HCEC 1CT (cell line): Measurements from ENCODE around the gene DNAJB2.
"Not testable (repeated sequence)": the region's sequence is repeated elsewhere in the genome, so short reads cannot be mapped to it uniquely, and the experiment has no call there.

ENCODE experiments used
- DNase-seq: peaks from one replicate; pipeline ENCODE4 v3.0.0-alpha.2; 2017

The DNAJB2 gene

GRCh38 chr2:219286436-219287115 lies 7.4 kb downstream of the DNAJB2 start:
- no peak for DNase-seq

- DNase-seq = not testable (repeated sequence)
Measured at GRCh38 chr2:219287116-219287440, 7.9 kb downstream of the DNAJB2 start.

GRCh38 chr2:219287580-219288265 lies 8.6 kb downstream of the DNAJB2 start:
- DNase-seq = no peak

- no peak for DNase-seq
Measured at GRCh38 chr2:219289195-219289536, 10.0 kb downstream of the DNAJB2 start.

GRCh38 chr2:219289537-219290361 lies 10.6 kb downstream of the DNAJB2 start:
- DNase-seq = peak; percentile 69

GRCh38 chr2:219290381-219291171 lies 11.4 kb downstream of the DNAJB2 start:
- no peak for DNase-seq

DNA sequence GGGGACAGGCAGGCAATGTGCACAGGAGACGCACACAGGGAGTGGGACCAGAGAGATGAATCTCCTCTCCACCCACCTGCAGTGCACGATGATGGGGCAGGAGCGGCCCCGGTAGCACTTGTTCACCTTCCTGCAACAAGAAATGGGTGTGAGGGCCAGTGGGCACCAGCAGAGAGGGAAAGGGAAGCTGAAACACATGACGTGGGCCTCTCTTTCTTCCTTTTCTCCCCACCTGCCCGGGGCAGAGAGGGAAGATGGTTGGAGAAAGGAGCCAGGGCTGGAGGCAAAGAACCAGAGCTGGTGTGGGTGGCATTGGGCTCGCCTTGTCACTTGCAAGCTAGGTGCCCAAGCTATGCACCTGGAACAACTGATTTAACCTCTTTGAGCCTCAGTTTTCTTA lies 12.2 kb downstream of the DNAJB2 start:
- no peak for DNase-seq

- DNase-seq = no peak
Measured at GRCh38 chr2:219291910-219292490, 12.8 kb downstream of the DNAJB2 start.

DNA sequence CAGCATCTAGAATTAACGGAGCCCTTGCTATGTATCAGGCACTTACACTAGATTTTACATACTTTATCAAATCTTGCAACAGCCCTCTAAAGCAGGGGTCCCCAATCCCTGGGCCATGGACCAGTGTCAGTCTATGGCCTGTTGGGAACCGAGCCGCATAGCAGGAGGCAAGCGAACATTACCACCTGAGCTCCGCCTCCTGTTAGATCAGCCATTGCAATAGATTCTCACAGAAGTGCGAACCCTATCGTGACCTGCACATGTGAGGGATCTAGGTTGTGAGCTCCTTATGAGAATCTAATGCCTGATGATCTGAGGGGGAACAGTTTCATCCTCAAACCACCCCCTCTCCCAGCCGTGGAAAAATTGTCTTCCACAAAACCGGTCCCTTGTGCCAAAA lies 13.4 kb downstream of the DNAJB2 start:
- DNase-seq = no peak

DNA sequence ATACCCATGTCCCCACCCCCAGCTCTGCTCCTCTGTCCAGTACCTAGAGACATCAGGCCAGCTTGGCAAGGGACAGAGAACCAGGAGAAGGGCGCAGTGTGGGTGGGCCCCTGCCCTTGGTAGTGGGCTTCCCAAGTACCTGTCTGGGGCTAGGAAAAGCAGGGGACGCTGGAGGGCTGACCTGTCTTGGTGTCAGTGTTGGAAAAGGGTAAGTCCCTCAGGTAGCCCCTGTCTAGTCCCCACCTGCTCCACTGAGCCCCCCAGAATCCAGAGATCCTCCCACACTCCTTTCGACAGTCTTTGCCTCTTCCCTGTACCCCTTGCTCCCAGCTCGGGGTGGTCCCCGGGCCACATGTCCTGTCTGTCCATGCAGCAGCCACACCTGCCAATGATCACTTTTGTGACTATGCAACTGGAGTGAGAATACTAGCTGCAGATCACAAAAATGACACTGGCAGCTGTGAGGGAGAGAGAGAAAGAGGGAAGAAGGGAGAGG lies 14.6 kb downstream of the DNAJB2 start:
- DNase-seq = no peak

GRCh38 chr2:219294356-219295351 lies 15.5 kb downstream of the DNAJB2 start:
- peak; percentile 67 for DNase-seq

- no peak for DNase-seq
Measured at GRCh38 chr2:219296142-219296541, 17.0 kb downstream of the DNAJB2 start.

DNA sequence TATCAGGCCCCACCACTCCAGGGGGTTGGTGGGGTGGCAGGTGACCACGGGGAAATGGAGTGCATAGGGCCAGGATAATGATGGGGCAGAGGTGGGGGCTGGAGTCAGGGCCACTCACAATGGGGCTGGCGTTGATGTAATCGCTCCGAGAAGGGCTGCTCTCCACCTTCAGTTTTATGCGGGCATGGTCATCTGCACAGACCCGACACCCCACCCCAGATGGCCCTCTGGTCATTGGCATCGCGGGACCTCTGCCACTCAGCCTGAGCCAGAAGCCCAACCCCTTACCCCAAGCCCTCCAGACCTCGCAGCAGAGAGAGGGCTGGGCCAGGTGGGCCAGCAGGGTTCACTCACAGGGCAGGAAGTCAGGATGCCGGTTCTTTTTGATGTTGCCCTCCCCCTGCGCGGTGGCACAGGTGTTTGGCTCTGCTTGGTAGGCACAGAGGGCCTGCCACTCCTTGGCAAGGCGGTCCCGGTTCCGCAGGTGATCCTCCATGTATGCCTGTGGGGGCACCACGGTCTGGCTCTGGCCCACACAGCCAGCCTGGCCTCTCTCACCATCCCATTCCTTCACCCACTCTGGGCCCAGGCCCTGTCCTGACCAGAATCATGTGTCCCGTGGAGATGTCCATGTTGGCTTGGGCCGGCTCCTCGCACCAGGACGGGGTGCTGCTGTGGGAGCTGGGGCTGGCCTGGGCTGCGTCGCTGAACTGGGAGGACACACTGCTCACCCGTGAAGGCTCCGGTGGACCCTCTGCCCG lies 17.6 kb downstream of the DNAJB2 start:
- DNase-seq = no peak

DNA sequence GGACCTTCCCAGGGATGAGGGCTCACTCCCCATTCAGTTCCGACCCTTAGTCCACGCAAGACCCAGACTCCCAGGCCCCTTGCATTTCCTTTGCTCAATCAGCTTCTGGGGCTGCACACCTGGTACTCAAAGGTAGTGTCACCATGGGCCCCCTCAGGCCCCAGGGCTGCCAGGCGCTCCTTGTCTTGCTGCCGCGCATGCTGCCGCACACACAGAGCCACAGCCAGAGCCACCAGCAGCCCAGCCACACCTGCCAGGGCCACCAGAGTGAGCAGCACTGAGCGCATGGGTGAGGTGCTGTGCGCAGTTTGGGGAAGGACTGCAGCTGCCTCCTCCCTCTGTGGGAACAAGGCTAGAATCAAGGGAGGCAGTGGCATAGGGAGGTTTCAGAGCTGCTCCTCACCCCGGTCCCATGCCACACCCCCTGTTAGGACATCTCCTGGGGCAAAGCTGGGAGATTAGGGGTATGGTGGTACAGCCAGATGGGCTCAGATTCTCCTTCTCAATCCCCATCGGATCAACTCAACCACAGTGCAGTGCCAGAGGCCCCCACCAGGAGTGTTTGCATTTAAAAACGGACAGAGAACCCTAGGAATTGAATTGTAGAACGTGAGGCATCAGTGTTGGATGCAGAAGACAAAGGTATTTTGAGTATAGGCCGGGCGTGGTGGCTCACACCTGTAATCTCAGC lies 18.7 kb downstream of the DNAJB2 start:
- DNase-seq = no peak

- peak; percentile 60 for DNase-seq
Measured at GRCh38 chr2:219298759-219299371, 19.7 kb downstream of the DNAJB2 start.

GRCh38 chr2:219299372-219299760 lies 20.2 kb downstream of the DNAJB2 start:
- no peak for DNase-seq

DNA sequence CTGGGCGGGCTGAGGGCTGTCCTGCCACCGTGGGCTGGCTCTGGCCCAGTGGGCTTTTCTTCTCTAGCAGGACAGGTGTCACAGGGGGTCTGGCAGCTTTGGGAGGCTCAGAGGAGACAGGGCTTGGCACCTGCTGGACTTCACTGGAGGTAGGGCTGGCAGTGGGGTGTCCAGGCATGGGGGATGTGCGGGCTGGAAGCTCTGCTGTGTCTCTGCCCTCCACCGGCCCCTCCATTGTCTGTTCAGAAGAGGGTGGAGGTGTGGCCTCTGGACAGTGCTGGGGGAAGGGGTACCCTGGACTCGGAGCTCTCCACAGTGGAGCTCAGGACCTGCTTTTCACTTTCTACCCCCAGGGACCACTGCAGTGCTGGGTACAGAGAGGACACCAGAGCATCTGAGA lies 20.9 kb downstream of the DNAJB2 start:
- no peak for DNase-seq

DNA sequence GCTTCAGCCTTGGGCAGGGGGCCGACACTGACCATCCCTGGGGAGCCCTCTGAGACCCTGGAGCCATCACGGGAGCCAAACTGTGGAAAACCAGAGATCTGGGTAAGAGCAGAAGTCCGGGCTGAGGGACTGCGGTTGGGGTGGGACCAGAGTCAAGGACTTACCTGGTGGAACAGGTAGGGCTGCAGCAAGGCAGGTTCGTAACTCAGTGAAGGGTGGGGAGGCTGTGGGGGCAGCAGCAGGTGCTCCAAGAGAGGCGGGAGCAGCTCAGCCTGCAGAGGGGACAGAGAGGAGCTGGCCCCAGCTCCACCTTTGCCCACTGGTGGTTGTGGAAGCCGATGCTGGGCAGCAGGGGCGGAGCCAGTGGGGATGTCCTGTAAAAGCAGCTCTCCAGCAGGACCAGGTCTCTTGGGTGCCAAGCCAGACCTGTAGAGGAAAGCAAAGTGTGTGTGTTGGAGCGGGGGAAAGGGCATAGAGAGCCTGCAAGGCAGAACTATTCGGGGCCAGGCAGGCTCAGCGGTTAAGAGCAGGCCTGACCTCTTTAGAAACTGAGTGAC lies 23.3 kb downstream of the DNAJB2 start:
- DNase-seq = no peak

- no peak for DNase-seq
Measured at GRCh38 chr2:219304223-219304622, 25.1 kb downstream of the DNAJB2 start.
